ENCODE results near the gene OLFML2B.
A peak's percentile ranks its signal among the peaks of the same experiment; 100 is the strongest.

The OLFML2B gene

DNA sequence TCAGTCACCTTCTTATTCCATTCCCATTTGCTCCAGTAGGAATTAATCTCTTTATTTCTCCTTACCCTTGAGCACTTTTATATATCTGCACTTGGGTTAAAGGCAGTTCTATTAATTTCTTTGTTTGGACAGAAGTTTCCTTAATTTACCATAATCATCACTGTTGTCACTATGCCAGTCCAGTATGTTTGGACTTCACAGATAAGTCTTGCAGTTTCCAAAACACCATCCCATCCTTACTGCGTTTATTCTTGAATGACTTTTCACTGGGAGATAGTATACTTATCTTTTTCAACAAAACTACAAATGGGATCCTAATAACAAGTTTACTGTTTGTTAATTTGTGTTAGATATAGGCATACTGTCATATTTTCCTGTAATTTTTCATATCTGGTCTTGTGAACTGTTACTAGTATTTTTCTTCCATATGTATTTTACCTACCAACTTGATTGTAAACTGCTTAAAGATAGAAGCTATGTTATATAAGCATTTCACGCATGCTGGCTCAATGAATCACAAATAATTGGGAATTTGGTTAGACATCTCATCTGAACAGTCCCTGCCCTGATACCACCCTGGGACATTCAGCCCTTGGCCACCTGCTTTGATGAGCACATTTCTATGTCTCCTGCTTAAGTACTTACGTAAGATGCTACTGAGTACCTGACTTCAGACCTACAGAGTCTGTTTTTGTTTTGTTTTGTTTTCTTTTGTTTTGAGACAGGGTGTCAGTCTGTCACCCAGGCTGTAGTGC lies 78.2 kb downstream of the OLFML2B start:
- no peak for DNase-seq (ENCODE audit: low spot score)

DNA sequence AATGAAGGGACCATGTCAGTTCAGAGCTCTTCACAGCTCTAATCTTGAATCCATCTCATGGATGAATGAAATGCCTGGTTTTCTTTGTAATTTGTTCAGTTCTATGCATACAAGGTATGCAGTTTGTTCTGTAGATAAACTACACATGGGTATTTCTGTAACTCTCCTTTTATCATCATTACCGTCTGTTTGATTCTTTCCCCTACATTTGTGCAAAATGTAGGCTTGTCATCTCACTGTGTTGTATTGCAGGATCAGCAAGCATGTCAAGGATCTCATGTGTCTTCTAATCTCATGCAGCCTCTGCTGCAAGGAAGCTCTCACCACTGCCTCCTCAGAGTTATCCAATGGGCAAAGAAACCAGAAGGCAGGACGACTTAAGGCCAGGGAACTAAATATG lies 79.3 kb downstream of the OLFML2B start:
- DNase-seq (ENCODE audit: low spot score): no peak

DNA sequence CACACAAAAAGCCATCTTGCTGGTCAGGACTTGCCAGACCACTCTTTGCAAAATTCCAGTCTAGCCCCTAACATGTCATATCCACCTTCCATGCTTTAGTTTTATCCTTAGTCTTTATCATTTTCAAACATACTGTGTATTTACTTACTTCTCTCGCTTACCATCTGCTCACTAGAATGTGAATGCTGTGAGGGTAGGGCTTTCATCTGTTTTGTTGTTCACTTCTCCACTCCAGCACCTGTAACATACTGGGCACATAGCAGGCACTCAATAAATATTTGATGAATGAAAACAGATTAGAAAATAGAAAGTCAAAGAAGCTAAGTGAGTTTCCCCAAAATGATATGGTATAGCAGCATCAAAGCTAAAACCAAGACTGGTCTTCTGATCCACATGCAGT lies 79.9 kb downstream of the OLFML2B start:
- no peak for DNase-seq (ENCODE audit: low spot score)

DNA sequence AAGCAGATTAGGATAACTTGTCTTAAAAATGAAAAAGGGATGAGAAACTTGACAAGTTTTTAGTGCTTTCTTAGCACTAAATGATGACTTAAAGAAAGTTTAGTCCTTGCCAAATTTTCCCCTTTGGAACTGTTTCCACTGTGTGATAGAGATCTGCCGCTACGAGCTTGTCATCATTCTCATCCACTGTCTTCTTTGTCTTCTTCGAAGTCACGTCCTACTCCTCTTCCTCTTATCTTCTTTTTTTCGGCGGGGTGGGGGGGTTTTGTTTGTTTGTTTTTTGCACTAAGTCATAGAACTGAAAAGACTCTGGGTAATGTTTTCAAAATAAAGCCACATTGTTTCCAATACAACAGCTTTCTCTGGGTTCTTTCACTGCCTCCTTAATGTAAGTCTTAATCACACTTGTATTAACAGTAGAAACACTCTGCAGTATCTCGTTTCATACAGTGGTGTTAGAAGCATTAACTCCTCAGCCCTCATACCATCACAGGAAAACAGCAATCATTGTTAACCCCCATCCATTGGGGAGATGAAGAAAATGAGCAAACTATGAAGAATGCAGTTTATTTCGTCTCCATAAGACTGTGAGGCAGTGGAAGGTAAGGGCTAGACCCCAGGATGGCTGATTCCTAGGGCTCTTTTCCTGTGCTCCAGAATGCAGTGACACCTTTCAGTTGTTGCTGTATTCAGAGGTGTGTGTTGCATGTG lies 81.8 kb downstream of the OLFML2B start:
- no peak for DNase-seq (ENCODE audit: low spot score)

DNA sequence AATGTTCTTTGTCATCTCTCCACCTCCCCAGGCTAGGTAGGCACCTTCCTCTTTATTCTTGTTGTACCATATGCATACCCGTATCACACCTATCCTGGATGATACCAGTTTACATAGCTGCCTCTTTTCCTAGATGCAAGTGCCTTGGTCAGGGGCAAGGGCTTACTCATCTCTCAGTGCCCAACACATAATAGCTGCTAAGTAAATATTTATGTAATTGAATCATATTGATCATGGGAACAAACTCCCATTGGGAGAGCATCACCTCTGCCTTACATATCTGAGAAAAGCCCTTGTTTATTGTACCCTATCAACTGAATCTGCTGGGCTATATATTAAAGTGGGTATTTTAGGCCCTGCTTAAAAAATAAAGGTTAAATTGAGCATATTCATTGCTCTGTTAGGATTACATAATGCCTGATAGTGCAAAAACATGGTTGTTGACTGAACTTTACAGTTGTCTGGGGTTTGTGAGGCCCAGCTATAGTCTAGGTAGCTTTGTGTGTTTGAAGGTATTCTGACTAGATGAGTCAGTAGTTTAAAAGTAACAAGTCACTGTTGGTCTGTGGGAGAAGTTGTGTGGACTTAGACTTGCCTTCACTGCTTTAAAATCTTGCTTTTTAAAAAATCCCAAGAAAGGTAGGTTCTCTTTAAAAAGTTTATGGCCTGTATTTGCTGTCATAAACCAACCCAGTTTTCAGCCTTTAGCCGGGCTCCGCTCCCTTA lies 82.6 kb downstream of the OLFML2B start:
- DNase-seq (ENCODE audit: low spot score): peak; percentile 39

DNA sequence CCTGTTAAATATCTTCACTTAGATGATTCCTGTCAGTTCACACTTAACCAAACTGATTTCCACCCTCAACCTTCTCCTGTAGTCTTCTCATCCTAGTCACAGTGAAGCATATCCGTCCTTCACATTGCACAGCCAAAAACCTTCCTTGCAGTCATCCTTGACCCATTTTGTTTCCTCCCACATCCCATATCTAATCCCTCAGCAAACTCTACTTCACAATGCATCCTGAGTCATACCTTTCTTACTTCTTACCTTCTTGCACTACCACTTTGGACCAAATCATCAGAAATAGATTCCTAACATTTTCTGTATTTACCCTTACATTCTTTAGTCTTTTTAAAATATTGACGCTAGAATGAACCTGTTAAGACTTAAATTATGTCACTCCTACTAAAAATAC lies 86.9 kb downstream of the OLFML2B start:
- no peak for DNase-seq (ENCODE audit: low spot score)

DNA sequence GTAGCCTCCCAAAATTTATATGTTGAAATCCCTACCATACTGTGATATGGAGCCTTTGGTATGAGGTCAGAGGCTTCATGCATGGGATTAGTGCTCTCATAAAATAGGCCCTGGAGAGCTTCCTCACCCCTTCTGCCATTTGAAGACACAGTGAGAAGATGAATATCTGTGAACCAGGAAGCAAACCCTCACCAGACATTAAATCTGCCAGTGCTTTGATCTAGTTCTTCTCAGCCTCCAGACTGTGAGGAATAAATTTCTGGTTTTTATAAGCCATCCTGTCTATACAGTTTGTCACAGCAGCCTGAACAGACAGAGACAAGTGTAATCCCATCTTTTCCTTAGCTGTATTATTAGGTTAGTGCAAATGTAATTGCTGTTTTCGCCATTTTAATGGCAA lies 88.4 kb downstream of the OLFML2B start:
- no peak for DNase-seq (ENCODE audit: low spot score)

DNA sequence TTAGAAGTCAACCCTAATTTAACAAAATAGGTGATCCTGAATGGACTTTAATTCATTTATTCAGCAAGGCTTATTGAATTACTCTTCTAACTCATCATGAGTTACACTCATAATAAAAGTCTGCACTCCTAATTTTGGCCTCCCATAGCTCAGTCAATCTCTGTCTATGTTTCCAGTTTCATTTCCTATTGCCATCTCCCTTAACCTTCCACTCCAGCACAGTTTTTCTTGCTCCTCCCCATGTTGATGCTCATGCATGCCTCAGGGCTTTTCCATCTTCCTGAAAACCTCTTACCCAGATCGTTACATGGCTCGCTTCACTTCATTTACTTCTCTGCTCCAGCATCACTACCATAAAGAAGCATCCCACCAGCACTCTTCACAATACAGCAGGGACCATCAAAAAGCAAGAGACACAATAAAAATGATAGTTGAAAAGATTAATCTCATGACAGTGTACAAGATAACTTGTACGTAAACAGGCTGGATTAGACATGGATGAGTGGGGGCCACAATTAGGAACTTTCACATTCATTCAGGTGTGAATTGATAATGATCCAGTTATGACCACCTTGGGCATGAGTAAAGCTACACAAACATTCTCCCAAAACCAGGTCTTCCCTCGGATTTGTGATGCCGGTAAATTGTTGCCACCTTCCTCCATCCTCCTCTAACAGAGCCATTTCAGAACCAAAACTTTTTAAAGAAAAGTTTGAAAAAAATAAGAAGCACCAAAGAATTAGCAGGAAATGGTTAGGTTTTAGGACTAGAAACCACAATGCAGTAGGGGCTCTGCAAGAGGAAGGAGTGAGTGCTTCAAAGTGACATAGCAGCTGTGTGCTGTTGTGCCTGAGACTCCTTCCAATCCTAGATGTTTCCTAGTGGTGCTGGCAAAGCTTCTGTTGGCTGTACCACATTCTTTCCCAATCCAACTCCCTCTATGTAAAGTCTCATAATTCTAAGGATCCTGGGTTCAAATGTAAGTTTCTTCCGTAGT lies 89.8 kb downstream of the OLFML2B start:
- no peak for DNase-seq (ENCODE audit: low spot score)

Measured in kidney tubule cell (primary cell).